Measurements from ENCODE around the gene SEC61A2.

GRCh38 chr10:12193193-12193592 is 63.7 kb downstream of the SEC61A2 start:
- TF ChIP-seq CTCF (conservative IDR thresholded peaks at IDR 0.05), result no peak
- no peak for TF ChIP-seq EZH2 (IDR thresholded peaks at IDR 0.05; ENCODE audit: low read depth)
